HepG2 (cell line): ENCODE results near the gene TMEM11. TPM values are rescaled to one million over a fixed set of nuclear protein-coding genes. Genes with fewer than 3 reads are reported as not detected.

ENCODE experiments used
- ASH2L ChIP-seq: fragments of 300-600, 200-600 bp; sonication (generic); IDR thresholded peaks from 2 replicates; pipeline ENCODE4 v1.7.0; 2017; ENCODE audit warnings: low read depth, mild to moderate bottlenecking, moderate library complexity, mixed read lengths, low read length; ENCODE audit not compliant: insufficient read length
- BORCS8-MEF2B ChIP-seq: sonication (generic); formaldehyde crosslinking; IDR thresholded peaks from 2 replicates; pipeline ENCODE4 v1.8.0; 2022; ENCODE audit warnings: mild to moderate bottlenecking, missing genetic modification reagents
- BRCA1 ChIP-seq: sonication (generic); formaldehyde crosslinking; IDR thresholded peaks from 2 replicates; pipeline ENCODE4 v1.4.0; 2020; ENCODE audit warnings: missing genetic modification reagents
- HMG20B ChIP-seq: conservative IDR thresholded peaks from 2 replicates; pipeline ENCODE4 v1.6.1; 2016; ENCODE audit warnings: missing genetic modification reagents, missing compliant biosample characterization
- HNRNPLL ChIP-seq: fragments of 200-400 bp; formaldehyde crosslinking; IDR thresholded peaks from 2 replicates; pipeline ENCODE4 v1.6.1; 2017; ENCODE audit warnings: mild to moderate bottlenecking, low read depth, low read length; ENCODE audit not compliant: poor library complexity, severe bottlenecking
- MYC ChIP-seq: sonication (generic); formaldehyde crosslinking; IDR thresholded peaks from 2 replicates; pipeline ENCODE4 v1.9.0; 2021; ENCODE audit warnings: missing genetic modification reagents, borderline replicate concordance
- PHF20 ChIP-seq: sonication (generic); formaldehyde crosslinking; IDR thresholded peaks from 2 replicates; pipeline ENCODE4 v1.5.0; 2020; ENCODE audit warnings: mild to moderate bottlenecking, missing genetic modification reagents
- PITX1 ChIP-seq: sonication (generic); formaldehyde crosslinking; IDR thresholded peaks from 2 replicates; pipeline ENCODE4 v1.5.1; 2020; ENCODE audit warnings: mild to moderate bottlenecking, missing genetic modification reagents
- SKI ChIP-seq: fragments of 450-650 bp; IDR thresholded peaks from one replicate; pipeline ENCODE4 v1.6.1; 2018; ENCODE audit warnings: mild to moderate bottlenecking; ENCODE audit not compliant: partially characterized antibody
- STAT6 ChIP-seq: sonication (generic); formaldehyde crosslinking; IDR thresholded peaks from 2 replicates; pipeline ENCODE4 v1.4.0; 2020; ENCODE audit warnings: missing genetic modification reagents, mild to moderate bottlenecking, borderline replicate concordance
- TIGD3 ChIP-seq: sonication (generic); formaldehyde crosslinking; IDR thresholded peaks from 2 replicates; pipeline ENCODE4 v1.5.1; 2020; ENCODE audit warnings: mild to moderate bottlenecking, missing genetic modification reagents, borderline replicate concordance
- USF2 ChIP-seq, 2 experiments: sonication (generic) in 1 of 2; formaldehyde crosslinking in 1 of 2; IDR thresholded peaks; 2 replicates each; pipeline versions ENCODE4 v1.5.1 to v1.6.1; 2011 to 2020; ENCODE audit warnings: borderline replicate concordance in 1 of 2, low read depth in 1 of 2, low read length in 1 of 2, mild to moderate bottlenecking in 1 of 2, missing genetic modification reagents in 1 of 2, moderate library complexity in 1 of 2
- ZNF274 ChIP-seq: sonication (generic); formaldehyde crosslinking; IDR thresholded peaks from 2 replicates; pipeline ENCODE4 v1.5.1; 2020; ENCODE audit warnings: mild to moderate bottlenecking, missing genetic modification reagents
- ZNF543 ChIP-seq: sonication (generic); formaldehyde crosslinking; IDR thresholded peaks from 2 replicates; pipeline ENCODE4 v1.4.0; 2020; ENCODE audit warnings: mild to moderate bottlenecking, missing genetic modification reagents
- ZNF607 ChIP-seq: sonication (generic); formaldehyde crosslinking; IDR thresholded peaks from 2 replicates; pipeline ENCODE4 v1.5.1; 2020; ENCODE audit warnings: missing genetic modification reagents, mild to moderate bottlenecking, borderline replicate concordance
- polyA plus RNA-seq, 8 experiments: library from polyadenylated mRNA; depleted of rRNA in 3 of 8; stranded (reverse) in 7 of 8; unstranded in 1 of 8; fragments of >200 nt; fragmentation: Illumina TruSeq in 4 of 8; extraction: Trizol in 4 of 8; gene quantifications; 2 replicates each; pipeline versions ENCODE4 v1.2.1 to v1.2.3, GENCODE V29; 2011 to 2016; ENCODE audit warnings: low read depth in 4 of 8, missing spikeins in 1 of 8, mixed read lengths in 1 of 8; ENCODE audit not compliant: insufficient read depth in 1 of 8
- total RNA-seq, 5 experiments: library from RNA; depleted of rRNA; stranded (reverse); fragments of >200 nt; fragmentation: Illumina TruSeq; extraction: Trizol; gene quantifications; 2 replicates each; pipeline ENCODE4 v1.2.3, GENCODE V29; 2016; ENCODE audit warnings: low read depth in 1 of 5
- TF ChIP-seq, protein P1 (sequence below): sonication (generic); formaldehyde crosslinking; IDR thresholded peaks from 2 replicates; pipeline ENCODE4 v1.4.0; 2020; ENCODE audit warnings: missing genetic modification reagents
- TF ChIP-seq, protein P2 (sequence below): sonication (generic); formaldehyde crosslinking; conservative IDR thresholded peaks from 2 replicates; pipeline ENCODE4 v1.4.0; 2020; ENCODE audit warnings: missing genetic modification reagents

Gene TMEM11
- total and polyA plus RNA-seq, 2 of the 13 experiments (the other 11 are each of a cell fraction or from before 2014, with no cell fraction given): 18.7 to 35.0 TPM

DNA sequence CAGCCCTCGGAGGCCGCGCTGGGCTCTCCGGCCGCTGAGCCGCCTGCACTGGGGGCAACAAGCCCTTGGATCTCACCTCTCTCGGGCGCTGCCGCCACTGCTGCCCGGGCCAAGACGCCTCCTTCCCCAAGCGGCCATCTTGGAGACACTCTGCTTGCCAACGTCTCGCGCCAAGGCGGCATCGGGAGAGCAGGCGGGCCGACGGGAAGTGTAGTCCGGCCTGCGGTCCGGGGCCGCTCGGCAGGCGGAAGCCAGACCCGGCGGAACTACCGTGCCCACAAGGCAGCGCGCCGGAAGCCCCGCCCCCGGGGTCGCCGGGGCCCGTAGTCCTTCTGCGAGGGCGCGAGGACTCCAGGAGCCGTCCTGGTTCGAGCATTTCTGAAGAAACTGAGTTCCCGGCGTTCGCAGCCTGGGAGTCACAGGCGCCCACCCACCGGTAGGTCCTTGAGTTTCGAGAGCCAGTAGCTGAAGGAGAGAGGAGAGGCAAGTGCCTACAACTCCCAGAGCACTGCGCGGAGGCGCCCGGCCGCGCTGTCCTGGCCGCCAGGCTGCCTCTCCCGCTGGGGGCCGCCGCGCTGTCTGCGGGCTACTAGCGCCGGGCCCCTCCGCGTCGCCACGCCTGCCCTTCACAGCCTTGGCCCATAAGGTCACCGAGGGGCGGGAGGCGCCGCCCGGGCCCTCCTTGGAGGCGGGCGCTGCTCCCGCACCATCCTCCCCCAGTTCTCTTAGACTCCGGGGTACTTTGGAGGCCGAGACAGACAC is at the start of gene TMEM11 (continued):
- TF ChIP-seq, protein P1, sequence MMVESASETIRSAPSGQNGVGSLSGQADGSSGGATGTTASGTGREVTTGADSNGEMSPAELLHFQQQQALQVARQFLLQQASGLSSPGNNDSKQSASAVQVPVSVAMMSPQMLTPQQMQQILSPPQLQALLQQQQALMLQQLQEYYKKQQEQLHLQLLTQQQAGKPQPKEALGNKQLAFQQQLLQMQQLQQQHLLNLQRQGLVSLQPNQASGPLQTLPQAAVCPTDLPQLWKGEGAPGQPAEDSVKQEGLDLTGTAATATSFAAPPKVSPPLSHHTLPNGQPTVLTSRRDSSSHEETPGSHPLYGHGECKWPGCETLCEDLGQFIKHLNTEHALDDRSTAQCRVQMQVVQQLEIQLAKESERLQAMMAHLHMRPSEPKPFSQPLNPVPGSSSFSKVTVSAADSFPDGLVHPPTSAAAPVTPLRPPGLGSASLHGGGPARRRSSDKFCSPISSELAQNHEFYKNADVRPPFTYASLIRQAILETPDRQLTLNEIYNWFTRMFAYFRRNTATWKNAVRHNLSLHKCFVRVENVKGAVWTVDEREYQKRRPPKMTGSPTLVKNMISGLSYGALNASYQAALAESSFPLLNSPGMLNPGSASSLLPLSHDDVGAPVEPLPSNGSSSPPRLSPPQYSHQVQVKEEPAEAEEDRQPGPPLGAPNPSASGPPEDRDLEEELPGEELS (CRISPR knock-in tag): 0 out of 2 replicates have a peak, but pooled peaks have one; percentile 5
- TF ChIP-seq BRCA1 (CRISPR knock-in tag) (no peak), BORCS8-MEF2B (CRISPR knock-in tag) (no peak), HMG20B (CRISPR knock-in tag) (no peak), TIGD3 (0 out of 2 replicates have a peak, but pooled peaks have one; percentile 78), MYC (CRISPR knock-in tag) (0 out of 2 replicates have a peak, but pooled peaks have one; percentile 46), ASH2L (peak; percentile 82), ZNF274 (CRISPR knock-in tag) (0 out of 2 replicates have a peak, but pooled peaks have one; percentile 20), STAT6 (no peak), HNRNPLL (peak; percentile 92), SKI (peak; percentile 48), USF2 (IDR thresholded peaks at IDR 0.05; ENCODE audit: low read depth, low read length) (no peak), USF2 (CRISPR knock-in tag; IDR thresholded peaks at IDR 0.05; ENCODE audit: borderline replicate concordance) (no peak), PHF20 (CRISPR knock-in tag) (peak; percentile 80), PITX1 (CRISPR knock-in tag) (peak; percentile 44; the same call in 1 of the 2 replicates), ZNF607 (CRISPR knock-in tag) (peak; percentile 10; the same call in 1 of the 2 replicates), ZNF543 (CRISPR knock-in tag) (peak; percentile 74)
- TF ChIP-seq, protein P2, sequence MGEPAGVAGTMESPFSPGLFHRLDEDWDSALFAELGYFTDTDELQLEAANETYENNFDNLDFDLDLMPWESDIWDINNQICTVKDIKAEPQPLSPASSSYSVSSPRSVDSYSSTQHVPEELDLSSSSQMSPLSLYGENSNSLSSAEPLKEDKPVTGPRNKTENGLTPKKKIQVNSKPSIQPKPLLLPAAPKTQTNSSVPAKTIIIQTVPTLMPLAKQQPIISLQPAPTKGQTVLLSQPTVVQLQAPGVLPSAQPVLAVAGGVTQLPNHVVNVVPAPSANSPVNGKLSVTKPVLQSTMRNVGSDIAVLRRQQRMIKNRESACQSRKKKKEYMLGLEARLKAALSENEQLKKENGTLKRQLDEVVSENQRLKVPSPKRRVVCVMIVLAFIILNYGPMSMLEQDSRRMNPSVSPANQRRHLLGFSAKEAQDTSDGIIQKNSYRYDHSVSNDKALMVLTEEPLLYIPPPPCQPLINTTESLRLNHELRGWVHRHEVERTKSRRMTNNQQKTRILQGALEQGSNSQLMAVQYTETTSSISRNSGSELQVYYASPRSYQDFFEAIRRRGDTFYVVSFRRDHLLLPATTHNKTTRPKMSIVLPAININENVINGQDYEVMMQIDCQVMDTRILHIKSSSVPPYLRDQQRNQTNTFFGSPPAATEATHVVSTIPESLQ (CRISPR knock-in tag): no peak; the same call in 1 of the 2 replicates
